ENCODE data around the gene ZNF620. TPM values are rescaled to one million over a fixed set of nuclear protein-coding genes. Genes with fewer than 3 reads are reported as not detected.
A peak's percentile ranks its signal among the peaks of the same experiment; 100 is the strongest.
"Not testable (repeated sequence)": the region's sequence is repeated elsewhere in the genome, so short reads cannot be mapped to it uniquely, and the experiment has no call there.

The ZNF620 gene
- total and polyA plus RNA-seq, 12 donors: 1.3 to 3.6 (median 2.6) TPM

DNA sequence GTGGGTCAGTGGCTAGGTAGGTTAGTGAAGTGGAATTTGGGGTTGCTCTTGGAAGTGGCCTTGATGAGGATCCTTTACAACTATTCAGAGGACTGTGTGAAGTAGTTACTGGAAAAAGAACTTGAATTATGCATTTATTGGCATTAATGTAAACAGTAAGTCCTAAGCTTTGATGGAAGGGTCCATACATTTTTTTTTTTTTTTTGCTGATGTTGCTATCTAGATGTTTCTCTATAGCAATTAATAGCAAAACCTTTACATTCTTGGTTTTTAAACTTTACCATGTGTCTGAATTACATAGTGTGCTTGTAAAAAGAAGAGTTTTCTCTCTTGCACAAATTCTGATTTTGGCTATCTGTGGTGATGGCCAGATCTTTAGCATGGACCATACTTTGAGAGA, 28.4 kb downstream of the ZNF620 start:
- Histone ChIP-seq H3K4me3 (no peak overlapping the region), H3K27ac (no peak overlapping the region)
- TF ChIP-seq, protein P1, sequence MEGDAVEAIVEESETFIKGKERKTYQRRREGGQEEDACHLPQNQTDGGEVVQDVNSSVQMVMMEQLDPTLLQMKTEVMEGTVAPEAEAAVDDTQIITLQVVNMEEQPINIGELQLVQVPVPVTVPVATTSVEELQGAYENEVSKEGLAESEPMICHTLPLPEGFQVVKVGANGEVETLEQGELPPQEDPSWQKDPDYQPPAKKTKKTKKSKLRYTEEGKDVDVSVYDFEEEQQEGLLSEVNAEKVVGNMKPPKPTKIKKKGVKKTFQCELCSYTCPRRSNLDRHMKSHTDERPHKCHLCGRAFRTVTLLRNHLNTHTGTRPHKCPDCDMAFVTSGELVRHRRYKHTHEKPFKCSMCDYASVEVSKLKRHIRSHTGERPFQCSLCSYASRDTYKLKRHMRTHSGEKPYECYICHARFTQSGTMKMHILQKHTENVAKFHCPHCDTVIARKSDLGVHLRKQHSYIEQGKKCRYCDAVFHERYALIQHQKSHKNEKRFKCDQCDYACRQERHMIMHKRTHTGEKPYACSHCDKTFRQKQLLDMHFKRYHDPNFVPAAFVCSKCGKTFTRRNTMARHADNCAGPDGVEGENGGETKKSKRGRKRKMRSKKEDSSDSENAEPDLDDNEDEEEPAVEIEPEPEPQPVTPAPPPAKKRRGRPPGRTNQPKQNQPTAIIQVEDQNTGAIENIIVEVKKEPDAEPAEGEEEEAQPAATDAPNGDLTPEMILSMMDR (IDR thresholded peaks at IDR 0.05): no peak

DNA sequence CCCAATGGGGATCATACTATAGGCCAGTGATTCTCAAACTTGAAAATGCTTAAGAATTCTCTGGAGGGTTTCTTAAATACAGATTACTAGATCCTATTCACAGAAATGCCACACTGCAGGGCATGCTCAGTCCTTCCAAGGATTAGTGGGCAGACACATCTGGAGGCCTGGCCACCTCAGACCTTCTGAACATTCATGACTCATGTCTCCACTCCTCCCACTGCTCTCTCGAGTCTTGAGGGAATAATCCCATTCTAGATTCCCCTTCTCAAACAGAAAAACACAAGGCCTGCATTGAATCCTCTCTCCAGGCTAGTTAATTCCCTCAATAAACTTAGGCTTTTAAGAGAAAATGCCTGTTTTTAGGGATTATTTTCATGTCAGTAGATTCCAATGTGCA, 41.0 kb downstream of the ZNF620 start:
- TF ChIP-seq, protein P1 (IDR thresholded peaks at IDR 0.05): no peak
- Histone ChIP-seq H3K27me3 (no peaks in the 10 kb centered on the region), H3K9me3 (peaks cover 0 to 3% (median 0%) of the 10 kb centered on the region in 11 donors), H3K4me3 (no peak overlapping the region), H3K36me3 (no peaks in the 10 kb centered on the region), H3K4me1 (no peaks in the 10 kb centered on the region), H3K27ac (no peak overlapping the region)
- DNase-seq (no peak), ATAC-seq (peak in 3 of 8 donors; percentile 56 to 68 (median 60))
- intact Hi-C loops (cut with DNase I): no loop called here
- 56 to 65% methylated on average over 1 of the region's 1 CpG for WGBS, 2 donors

More for the DNA sequence above, 28.4 kb downstream of the ZNF620 start:
- Histone ChIP-seq H3K9me3 (peaks cover 0 to 81% (median 11%) of the 10 kb centered on the region in 11 donors), H3K27me3 (no peaks in the 10 kb centered on the region), H3K36me3 (peaks cover 9 to 100% (median 88%) of the 10 kb centered on the region in 9 donors), H3K4me1 (no peaks in the 10 kb centered on the region)
- ATAC-seq: no peak
- no peak for DNase-seq
- intact Hi-C loops (cut with DNase I): no loop called here

DNA sequence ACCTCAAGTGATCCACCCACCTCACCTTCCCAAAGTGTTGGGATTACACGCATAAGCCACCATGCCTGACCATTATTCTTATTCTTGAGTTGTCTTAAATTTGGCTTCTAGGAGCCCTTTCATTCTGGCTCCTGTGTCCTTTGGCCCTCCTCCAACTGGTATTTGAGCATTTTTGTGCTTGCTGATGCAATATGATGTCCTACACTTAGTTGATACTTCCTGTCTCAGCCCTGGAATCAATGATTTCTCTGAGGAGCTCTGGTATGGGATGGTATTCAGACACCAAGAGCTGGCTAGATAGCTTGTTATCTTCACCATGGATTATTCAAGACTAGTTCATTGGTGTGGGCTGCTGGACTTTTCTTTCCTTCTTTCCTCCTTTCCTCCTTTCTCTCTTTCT, 44.3 kb downstream of the ZNF620 start:
- H3K9me3 ChIP-seq: peaks cover 0 to 3% (median 0%) of the 10 kb centered on the region in 11 donors
- H3K4me1 ChIP-seq: no peaks in the 10 kb centered on the region
- intact Hi-C loops (cut with DNase I): no loop called here
- no peaks in the 10 kb centered on the region for H3K27me3 ChIP-seq
- no peak for DNase-seq
- no peak overlapping the region for H3K4me3 ChIP-seq
- no peak for ATAC-seq
- no peak overlapping the region for H3K27ac ChIP-seq
- TF ChIP-seq, protein P1 (IDR thresholded peaks at IDR 0.05): no peak
- 95 to 100% methylated on average over 1 of the region's 1 CpG for whole genome bisulfite sequencing, 2 donors
- no peaks in the 10 kb centered on the region for H3K36me3 ChIP-seq

DNA sequence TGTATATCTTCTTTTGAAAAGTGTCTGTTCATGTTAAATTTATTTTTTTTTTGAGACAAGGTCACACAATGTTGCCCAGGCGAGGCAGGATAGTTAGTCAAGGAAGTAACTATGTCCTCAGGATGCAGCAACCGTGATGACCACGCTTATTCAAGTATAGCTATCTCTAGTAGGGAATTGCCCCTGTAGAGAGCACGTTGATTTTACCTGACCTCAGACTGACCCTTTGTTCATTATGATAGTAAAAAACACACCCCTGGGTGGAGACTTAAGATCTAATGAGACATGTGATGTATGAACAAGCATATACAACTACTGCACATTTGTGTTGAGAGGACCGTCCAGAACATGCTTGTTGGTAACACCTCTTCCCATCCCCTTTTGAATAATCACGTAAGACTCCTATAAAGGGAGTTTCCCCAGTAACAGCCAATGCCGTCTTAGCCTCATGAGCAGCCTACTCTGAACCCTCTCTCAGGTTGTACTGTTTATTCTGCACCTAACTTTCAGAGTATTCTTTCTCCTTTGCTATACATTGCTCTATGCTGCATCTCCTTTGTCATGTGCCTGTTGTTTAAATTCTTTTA, 51.8 kb downstream of the ZNF620 start:
- no peaks in the 10 kb centered on the region for H3K27me3 ChIP-seq
- DNase-seq (no peak), ATAC-seq (no peak)
- H3K27ac ChIP-seq: no peak overlapping the region
- no peaks in the 10 kb centered on the region for H3K36me3 ChIP-seq
- TF ChIP-seq, protein P1 (IDR thresholded peaks at IDR 0.05): no peak
- no peak overlapping the region for H3K4me3 ChIP-seq
- WGBS, 2 donors: 72 to 80% methylated on average over 7 of the region's 7 CpGs
- H3K4me1 ChIP-seq: no peaks in the 10 kb centered on the region
- H3K9me3 ChIP-seq: no peaks in the 10 kb centered on the region
- intact Hi-C loops (cut with DNase I): no loop called here

DNA sequence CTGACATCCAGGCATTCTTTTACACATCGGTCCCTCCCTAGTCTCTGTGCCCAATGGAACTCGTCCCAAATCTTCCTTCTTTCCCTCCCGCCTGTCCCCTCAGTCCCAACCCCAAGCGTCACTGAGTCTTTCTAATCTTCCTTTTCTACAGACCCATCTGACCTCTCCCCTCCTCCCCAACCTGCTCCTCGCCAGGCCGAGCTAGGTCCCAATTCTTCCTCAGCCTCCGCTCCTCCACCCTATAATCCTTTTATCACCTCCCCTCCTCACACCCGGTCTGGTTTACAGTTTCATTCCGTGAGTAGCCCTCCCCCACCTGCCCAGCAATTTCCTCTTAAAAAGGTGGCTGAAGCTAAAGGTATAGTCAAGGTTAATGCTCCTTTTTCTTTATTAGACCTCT, 56.6 kb downstream of the ZNF620 start:
- H3K4me3 ChIP-seq; intact Hi-C loops (cut with DNase I); H3K4me1 ChIP-seq; DNase-seq; H3K36me3 ChIP-seq; H3K27ac ChIP-seq; H3K27me3 ChIP-seq; H3K9me3 ChIP-seq; ATAC-seq: not testable (repeated sequence)
- WGBS, 2 donors: 75 to 80% methylated on average over 9 of the region's 9 CpGs

DNA sequence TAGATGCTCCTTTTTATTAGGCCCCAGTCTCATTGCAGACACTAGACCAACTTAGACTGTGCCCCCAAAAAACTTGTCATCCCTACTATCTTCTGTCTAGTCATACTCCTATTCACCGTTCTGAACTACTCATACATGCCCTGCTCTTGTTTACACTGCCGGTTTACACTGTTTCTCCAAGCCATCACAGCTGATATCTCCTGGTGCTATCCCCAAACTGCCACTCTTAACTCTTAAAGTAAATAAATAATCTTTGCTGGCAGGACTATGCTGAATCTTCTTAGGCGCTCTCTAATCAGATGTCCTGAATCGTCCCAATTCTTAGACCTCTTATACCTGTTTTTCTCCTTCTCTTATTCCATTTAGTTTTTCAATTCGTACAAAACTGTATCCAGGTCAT, 59.8 kb downstream of the ZNF620 start:
- H3K27me3 ChIP-seq; H3K4me3 ChIP-seq; H3K36me3 ChIP-seq; H3K4me1 ChIP-seq; H3K27ac ChIP-seq; ATAC-seq; DNase-seq; intact Hi-C loops (cut with DNase I): not testable (repeated sequence)
- H3K9me3 ChIP-seq: peaks cover 0 to 10% (median 0%) of the 10 kb centered on the region in 11 donors
- 79 to 81% methylated on average over 4 to 5 of the region's 5 CpGs for WGBS, 2 donors

All from heart right ventricle (tissue), 16 donors.